ENCODE data around the gene ANAPC7. TPM values are rescaled to one million over a fixed set of nuclear protein-coding genes. Genes with fewer than 3 reads are reported as not detected.

Gene ANAPC7
- total and polyA plus RNA-seq, 4 donors: 52.1 to 117 (median 73.7) TPM

DNA sequence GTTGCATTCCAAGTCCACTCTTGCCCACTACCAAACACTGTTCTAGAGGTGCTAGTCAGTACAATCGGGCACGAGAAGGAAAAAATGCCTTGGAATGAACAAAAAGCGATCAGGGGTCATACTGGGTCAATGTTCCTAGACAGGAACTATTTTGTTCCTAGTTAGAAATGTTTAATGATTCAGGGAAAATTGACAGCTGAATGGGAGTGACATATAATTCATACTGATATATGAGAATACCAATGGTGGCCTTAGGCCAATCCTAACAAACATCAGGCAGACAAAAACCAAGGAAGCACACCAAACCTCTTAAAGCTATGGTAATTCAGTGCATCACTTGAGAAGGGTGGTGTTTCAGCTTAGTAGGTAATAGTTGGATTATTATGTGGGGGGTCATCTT, 51.1 kb downstream of the ANAPC7 start:
- 65% methylated on average over 2 of the region's 3 CpGs for WGBS (ENCODE audit: insufficient coverage)
- no peak for DNase-seq (ENCODE audit: low read depth in 4 of 6, low spot score in 6 of 6)
- H3K27me3 ChIP-seq (ENCODE audit: control insufficient read depth, insufficient read depth, low read length): no peaks in the 10 kb centered on the region

DNA sequence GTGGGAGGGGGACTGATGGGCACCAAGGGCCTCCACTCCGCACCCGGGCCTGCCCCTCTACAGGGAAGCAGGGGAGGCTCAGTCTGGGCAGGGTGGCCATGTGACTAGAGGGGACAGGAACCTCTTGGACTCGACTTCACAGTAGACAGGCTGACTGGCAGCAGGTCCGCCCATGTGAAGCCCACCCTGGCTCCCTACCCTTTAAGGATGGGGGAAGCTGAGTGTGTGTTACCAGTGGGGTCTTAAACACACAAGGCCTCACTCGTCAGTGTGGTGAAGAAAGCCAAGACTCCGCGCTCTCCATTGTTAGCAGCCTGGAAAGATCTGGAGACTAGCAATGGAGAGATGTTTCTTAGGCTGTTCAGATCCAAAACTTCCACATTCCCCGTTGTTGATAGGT, 52.4 kb downstream of the ANAPC7 start:
- Histone ChIP-seq H3K4me1 (ENCODE audit: control insufficient read depth, insufficient read depth, low read length) (peaks cover 12% of the 10 kb centered on the region), H3K4me3 (ENCODE audit: low read depth, low read length) (no peak overlapping the region), H3K36me3 (ENCODE audit: control insufficient read depth, insufficient read depth, low read length) (peaks cover 38% of the 10 kb centered on the region), H3K27ac (ENCODE audit: low read depth, low read length) (no peak overlapping the region), H3K27me3 (ENCODE audit: control insufficient read depth, insufficient read depth, low read length) (no peaks in the 10 kb centered on the region), H3K9me3 (ENCODE audit: control insufficient read depth, insufficient read depth, low read length) (no peaks in the 10 kb centered on the region)
- DNase-seq (ENCODE audit: low read depth in 4 of 6, low spot score in 6 of 6): no peak
- WGBS (ENCODE audit: insufficient coverage): 95% methylated on average over 4 of the region's 8 CpGs

More for the DNA sequence above, 51.1 kb downstream of the ANAPC7 start:
- Histone ChIP-seq H3K27ac (ENCODE audit: low read depth, low read length) (no peak overlapping the region), H3K4me1 (ENCODE audit: control insufficient read depth, insufficient read depth, low read length) (peaks cover 12% of the 10 kb centered on the region), H3K9me3 (ENCODE audit: control insufficient read depth, insufficient read depth, low read length) (no peaks in the 10 kb centered on the region), H3K36me3 (ENCODE audit: control insufficient read depth, insufficient read depth, low read length) (peaks cover 34% of the 10 kb centered on the region), H3K4me3 (ENCODE audit: low read depth, low read length) (no peak overlapping the region)

DNA sequence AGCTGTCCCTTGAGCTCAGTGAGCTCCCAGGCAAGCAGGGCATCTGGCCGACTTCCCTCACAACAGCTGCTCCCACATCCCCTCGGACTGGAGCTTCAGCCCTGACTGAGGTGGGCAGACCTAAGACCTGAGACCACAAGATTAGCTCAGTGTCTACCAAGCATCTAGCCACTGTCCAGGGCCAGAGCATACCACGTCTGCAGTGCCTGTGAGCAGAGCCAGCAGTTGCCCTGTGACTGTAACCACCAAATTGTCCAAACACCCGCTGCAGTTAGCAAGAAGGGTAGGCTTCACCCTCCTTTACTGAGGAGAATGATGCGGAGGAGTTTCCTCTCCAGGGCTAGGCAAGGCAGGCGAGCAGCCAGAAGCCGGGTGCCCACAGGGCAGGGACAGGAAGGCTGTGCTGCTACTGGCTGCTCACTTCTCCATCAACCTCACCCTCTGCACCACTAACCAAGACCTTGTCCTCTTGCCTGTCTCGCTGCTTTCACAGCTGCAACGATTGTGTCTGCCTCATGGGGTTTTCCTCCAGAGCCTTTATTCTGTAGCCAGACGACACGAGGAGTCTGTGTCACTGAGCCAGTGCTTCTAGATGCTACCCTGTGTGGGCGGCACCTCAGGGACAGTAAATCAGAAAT, 53.9 kb downstream of the ANAPC7 start:
- no peak overlapping the region for H3K27ac ChIP-seq (ENCODE audit: low read depth, low read length)
- H3K9me3 ChIP-seq (ENCODE audit: control insufficient read depth, insufficient read depth, low read length): no peaks in the 10 kb centered on the region
- 64% methylated on average over 11 of the region's 12 CpGs for WGBS (ENCODE audit: insufficient coverage)
- no peak for DNase-seq (ENCODE audit: low read depth in 4 of 6, low spot score in 6 of 6)
- H3K36me3 ChIP-seq (ENCODE audit: control insufficient read depth, insufficient read depth, low read length): peaks cover 53% of the 10 kb centered on the region
- H3K4me3 ChIP-seq (ENCODE audit: low read depth, low read length): no peak overlapping the region
- no peaks in the 10 kb centered on the region for H3K27me3 ChIP-seq (ENCODE audit: control insufficient read depth, insufficient read depth, low read length)
- peaks cover 12% of the 10 kb centered on the region for H3K4me1 ChIP-seq (ENCODE audit: control insufficient read depth, insufficient read depth, low read length)

DNA sequence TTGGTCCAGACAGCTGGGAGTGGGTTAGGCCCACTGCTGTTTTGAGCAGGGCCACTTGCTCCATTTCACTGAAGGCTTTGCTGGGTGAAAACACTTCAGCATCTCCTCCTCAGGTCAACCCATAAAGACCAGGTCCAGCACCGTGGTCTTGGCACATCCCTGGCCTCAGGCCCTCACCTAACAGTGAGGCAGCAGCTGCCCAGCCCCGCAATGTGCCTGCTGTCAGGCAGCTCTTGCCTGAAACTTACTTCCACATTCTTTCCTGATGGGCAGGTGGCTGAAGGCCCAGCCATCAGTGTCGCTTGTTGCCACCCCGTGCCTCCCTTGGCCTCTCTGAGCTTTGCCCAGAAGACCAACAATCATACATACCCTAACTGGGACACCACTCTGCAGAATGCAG, 54.4 kb downstream of the ANAPC7 start:
- Histone ChIP-seq H3K4me1 (ENCODE audit: control insufficient read depth, insufficient read depth, low read length) (peaks cover 12% of the 10 kb centered on the region), H3K27ac (ENCODE audit: low read depth, low read length) (no peak overlapping the region), H3K27me3 (ENCODE audit: control insufficient read depth, insufficient read depth, low read length) (no peaks in the 10 kb centered on the region), H3K36me3 (ENCODE audit: control insufficient read depth, insufficient read depth, low read length) (peaks cover 58% of the 10 kb centered on the region), H3K9me3 (ENCODE audit: control insufficient read depth, insufficient read depth, low read length) (no peaks in the 10 kb centered on the region), H3K4me3 (ENCODE audit: low read depth, low read length) (no peak overlapping the region)
- WGBS (ENCODE audit: insufficient coverage): 87% methylated on average over 4 of the region's 4 CpGs
- DNase-seq (ENCODE audit: low read depth in 4 of 6, low spot score in 6 of 6): no peak

DNA sequence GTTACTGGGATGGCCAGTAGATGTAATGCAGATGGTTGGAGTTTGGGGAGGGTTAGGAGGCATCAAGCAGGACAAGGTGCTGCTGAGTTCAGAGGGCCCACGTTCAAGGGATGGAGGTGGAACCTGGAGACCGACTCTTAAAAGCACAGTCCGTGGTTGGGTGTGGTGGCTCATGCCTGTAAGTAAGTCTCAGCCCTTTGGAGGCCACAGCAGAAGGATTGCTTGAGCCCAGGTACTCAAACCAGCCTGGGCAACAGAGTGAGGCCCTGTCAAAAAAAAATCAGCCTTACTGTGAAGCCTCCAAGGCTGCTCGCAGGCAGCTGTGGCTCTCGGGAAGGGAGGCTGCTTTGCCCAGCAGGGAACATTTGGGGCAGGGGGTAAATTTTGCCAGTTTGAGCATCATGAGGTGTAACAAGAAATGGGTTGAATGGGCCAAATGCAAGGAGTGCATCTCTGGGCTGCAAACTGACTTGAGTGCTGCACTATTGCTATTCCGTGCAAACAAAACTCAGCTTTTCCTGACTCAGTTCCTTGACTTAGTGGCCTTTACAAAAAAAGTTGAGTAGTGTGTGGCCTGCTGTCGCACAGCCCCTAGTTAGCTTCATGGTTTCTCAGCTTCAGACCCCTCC, 55.0 kb downstream of the ANAPC7 start:
- WGBS (ENCODE audit: insufficient coverage): 97% methylated on average over 7 of the region's 7 CpGs
- H3K27me3 ChIP-seq (ENCODE audit: control insufficient read depth, insufficient read depth, low read length): no peaks in the 10 kb centered on the region
- DNase-seq (ENCODE audit: low read depth in 4 of 6, low spot score in 6 of 6): no peak
- H3K4me1 ChIP-seq (ENCODE audit: control insufficient read depth, insufficient read depth, low read length): peaks cover 12% of the 10 kb centered on the region
- no peaks in the 10 kb centered on the region for H3K9me3 ChIP-seq (ENCODE audit: control insufficient read depth, insufficient read depth, low read length)
- H3K27ac ChIP-seq (ENCODE audit: low read depth, low read length): no peak overlapping the region
- no peak overlapping the region for H3K4me3 ChIP-seq (ENCODE audit: low read depth, low read length)
- H3K36me3 ChIP-seq (ENCODE audit: control insufficient read depth, insufficient read depth, low read length): peaks cover 64% of the 10 kb centered on the region

DNA sequence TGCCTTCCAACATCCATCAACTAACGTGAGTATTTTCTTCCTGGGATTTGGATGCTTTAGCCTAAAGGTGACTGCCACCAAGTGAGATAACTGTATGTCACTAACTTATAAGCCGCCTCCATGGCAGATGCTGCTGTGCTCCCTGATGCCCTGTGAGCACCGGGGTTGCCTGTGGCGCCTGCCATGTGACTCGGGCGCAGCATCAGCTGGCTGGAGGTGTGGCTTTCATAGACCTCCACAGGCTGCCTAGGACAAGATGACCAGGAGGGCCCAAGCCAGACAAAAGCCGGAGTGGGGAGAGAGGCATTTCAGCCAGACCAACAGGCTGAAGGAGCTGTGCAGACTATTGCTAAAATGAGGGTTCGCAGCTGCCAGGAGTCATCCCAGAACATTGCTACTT, 55.7 kb downstream of the ANAPC7 start:
- 93% methylated on average over 6 of the region's 8 CpGs for WGBS (ENCODE audit: insufficient coverage)
- Histone ChIP-seq H3K27me3 (ENCODE audit: control insufficient read depth, insufficient read depth, low read length) (no peaks in the 10 kb centered on the region), H3K4me3 (ENCODE audit: low read depth, low read length) (no peak overlapping the region), H3K4me1 (ENCODE audit: control insufficient read depth, insufficient read depth, low read length) (peaks cover 12% of the 10 kb centered on the region), H3K27ac (ENCODE audit: low read depth, low read length) (no peak overlapping the region), H3K36me3 (ENCODE audit: control insufficient read depth, insufficient read depth, low read length) (peaks cover 68% of the 10 kb centered on the region), H3K9me3 (ENCODE audit: control insufficient read depth, insufficient read depth, low read length) (no peaks in the 10 kb centered on the region)
- DNase-seq (ENCODE audit: low read depth in 4 of 6, low spot score in 6 of 6): no peak

DNA sequence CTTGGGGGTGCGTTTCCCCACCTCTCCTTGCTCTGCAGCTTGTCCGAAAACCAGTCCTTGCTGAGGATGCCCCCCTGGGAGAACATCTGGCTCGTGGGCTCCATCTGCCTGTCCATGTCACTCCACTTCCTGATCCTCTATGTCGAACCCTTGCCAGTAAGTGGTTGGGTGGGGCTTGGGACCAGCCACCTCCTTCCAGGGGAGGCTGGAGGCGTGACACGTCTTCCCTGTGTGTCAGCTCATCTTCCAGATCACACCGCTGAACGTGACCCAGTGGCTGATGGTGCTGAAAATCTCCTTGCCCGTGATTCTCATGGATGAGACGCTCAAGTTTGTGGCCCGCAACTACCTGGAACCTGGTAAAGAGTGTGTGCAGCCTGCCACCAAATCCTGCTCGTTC, 57.5 kb downstream of the ANAPC7 start:
- DNase-seq (ENCODE audit: low read depth in 4 of 6, low spot score in 6 of 6): no peak
- peaks cover 12% of the 10 kb centered on the region for H3K4me1 ChIP-seq (ENCODE audit: control insufficient read depth, insufficient read depth, low read length)
- no peak overlapping the region for H3K4me3 ChIP-seq (ENCODE audit: low read depth, low read length)
- H3K36me3 ChIP-seq (ENCODE audit: control insufficient read depth, insufficient read depth, low read length): peaks cover 78% of the 10 kb centered on the region
- 88% methylated on average over 11 of the region's 12 CpGs for WGBS (ENCODE audit: insufficient coverage)
- H3K27ac ChIP-seq (ENCODE audit: low read depth, low read length): no peak overlapping the region
- no peaks in the 10 kb centered on the region for H3K27me3 ChIP-seq (ENCODE audit: control insufficient read depth, insufficient read depth, low read length)
- H3K9me3 ChIP-seq (ENCODE audit: control insufficient read depth, insufficient read depth, low read length): no peaks in the 10 kb centered on the region

DNA sequence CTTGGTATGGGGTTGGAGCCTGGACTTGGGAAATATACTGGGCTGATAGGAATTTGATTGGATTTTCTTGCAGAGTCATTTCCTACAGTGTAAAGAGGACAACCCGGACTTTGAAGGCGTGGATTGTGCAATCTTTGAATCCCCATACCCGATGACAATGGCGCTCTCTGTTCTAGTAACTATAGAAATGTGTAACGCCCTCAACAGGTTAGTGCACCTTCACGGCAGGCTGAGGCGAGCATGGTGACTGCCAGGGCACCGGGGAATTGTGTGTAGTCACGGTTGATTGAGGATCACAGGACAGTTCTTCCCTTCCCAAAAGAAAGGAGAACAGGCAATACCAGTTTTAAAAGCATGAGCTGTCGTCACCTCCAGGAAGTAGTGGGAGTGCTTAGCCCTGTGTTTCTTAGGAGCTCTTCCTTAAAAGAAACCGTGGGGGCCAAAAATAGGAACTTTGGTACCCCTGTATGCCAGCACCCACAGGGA, 58.3 kb downstream of the ANAPC7 start:
- H3K4me1 ChIP-seq (ENCODE audit: control insufficient read depth, insufficient read depth, low read length): peaks cover 12% of the 10 kb centered on the region
- no peak overlapping the region for H3K4me3 ChIP-seq (ENCODE audit: low read depth, low read length)
- H3K36me3 ChIP-seq (ENCODE audit: control insufficient read depth, insufficient read depth, low read length): peaks cover 83% of the 10 kb centered on the region
- no peaks in the 10 kb centered on the region for H3K9me3 ChIP-seq (ENCODE audit: control insufficient read depth, insufficient read depth, low read length)
- H3K27me3 ChIP-seq (ENCODE audit: control insufficient read depth, insufficient read depth, low read length): no peaks in the 10 kb centered on the region
- 96% methylated on average over 10 of the region's 11 CpGs for WGBS (ENCODE audit: insufficient coverage)
- DNase-seq (ENCODE audit: low read depth in 4 of 6, low spot score in 6 of 6): no peak
- no peak overlapping the region for H3K27ac ChIP-seq (ENCODE audit: low read depth, low read length)

DNA sequence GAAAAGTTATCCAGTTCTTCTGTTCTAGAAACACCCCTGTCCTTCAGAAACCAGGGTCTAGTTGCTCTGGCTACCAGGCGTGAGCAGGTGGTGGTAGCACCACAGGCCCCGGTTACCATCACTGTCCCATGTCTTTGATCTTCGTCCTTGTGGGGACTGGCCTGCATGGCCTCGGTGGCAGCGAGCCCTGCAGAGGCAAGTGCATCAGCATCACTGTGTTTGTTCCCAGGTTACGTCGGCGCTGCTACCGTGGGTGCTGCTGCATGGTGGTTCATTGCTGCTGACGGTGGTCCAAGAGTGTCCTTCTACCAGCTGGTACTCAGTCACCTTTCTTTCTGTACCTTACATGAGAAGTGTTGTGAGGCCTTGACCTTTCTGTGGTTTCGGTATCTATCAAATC, 58.9 kb downstream of the ANAPC7 start:
- Histone ChIP-seq H3K36me3 (ENCODE audit: control insufficient read depth, insufficient read depth, low read length) (peaks cover 82% of the 10 kb centered on the region), H3K27ac (ENCODE audit: low read depth, low read length) (no peak overlapping the region), H3K9me3 (ENCODE audit: control insufficient read depth, insufficient read depth, low read length) (no peaks in the 10 kb centered on the region), H3K27me3 (ENCODE audit: control insufficient read depth, insufficient read depth, low read length) (no peaks in the 10 kb centered on the region), H3K4me1 (ENCODE audit: control insufficient read depth, insufficient read depth, low read length) (peaks cover 9% of the 10 kb centered on the region), H3K4me3 (ENCODE audit: low read depth, low read length) (no peak overlapping the region)
- 96% methylated on average over 10 of the region's 11 CpGs for WGBS (ENCODE audit: insufficient coverage)
- DNase-seq (ENCODE audit: low read depth in 4 of 6, low spot score in 6 of 6): no peak

Data from spinal cord (tissue), 10 donors.